SK-N-SH treated with all-trans-retinoic acid at 6 μM for 48 hours (cell line): ENCODE data around the gene F5.

Experiments used
- ATAC-seq: fragments of 200-7000 bp; cut with Tn5 transposase; 3 replicates; pipeline ENCODE4 v1.9.1; 2020; ENCODE audit warnings: mild to moderate bottlenecking, moderate library complexity
- ARNTL ChIP-seq: fragments of 450-650 bp; formaldehyde crosslinking; IDR thresholded peaks from 2 replicates; pipeline ENCODE4 v1.5.0; 2020; ENCODE audit warnings: low read depth, mild to moderate bottlenecking, moderate library complexity, borderline replicate concordance
- BACH2 ChIP-seq: fragments of 250-450 bp; sonication (Bioruptor Pico); IDR thresholded peaks from 2 replicates; pipeline ENCODE4 v1.9.0; 2021; ENCODE audit warnings: mild to moderate bottlenecking, borderline replicate concordance
- CREB5 ChIP-seq: fragments of 250-450 bp; sonication (Bioruptor Pico); IDR thresholded peaks from 2 replicates; pipeline ENCODE4 v1.5.1; 2020; ENCODE audit warnings: low read depth, mild to moderate bottlenecking, moderate library complexity
- CSRNP3 ChIP-seq: fragments of 250-450 bp; sonication (Bioruptor Pico); IDR thresholded peaks from 2 replicates; pipeline ENCODE4 v1.5.1; 2021; ENCODE audit warnings: mild to moderate bottlenecking, moderate library complexity
- ESRRG ChIP-seq: fragments of 250-450 bp; sonication (Bioruptor Pico); IDR thresholded peaks from 2 replicates; pipeline ENCODE4 v1.6.1; 2021; ENCODE audit warnings: mild to moderate bottlenecking
- GLIS3 ChIP-seq: fragments of 250-450 bp; sonication (Bioruptor Pico); IDR thresholded peaks from 2 replicates; pipeline ENCODE4 v1.5.0; 2020; ENCODE audit warnings: mild to moderate bottlenecking, moderate library complexity
- ISL1 ChIP-seq: fragments of 250-450 bp; sonication (Bioruptor Pico); IDR thresholded peaks from 2 replicates; pipeline ENCODE4 v2.1.2; 2022; ENCODE audit warnings: mild to moderate bottlenecking, moderate library complexity
- OSR1 ChIP-seq: fragments of 250-450 bp; sonication (Bioruptor Pico); IDR thresholded peaks from 2 replicates; pipeline ENCODE4 v1.8.0; 2022; ENCODE audit warnings: moderate library complexity, mild to moderate bottlenecking, inconsistent platforms
- PATZ1 ChIP-seq: fragments of 250-450 bp; sonication (Bioruptor Pico); IDR thresholded peaks from 2 replicates; pipeline ENCODE4 v1.8.0; 2020; ENCODE audit warnings: mild to moderate bottlenecking, moderate library complexity, borderline replicate concordance
- PPARA ChIP-seq: fragments of 250-450 bp; sonication (Bioruptor Pico); IDR thresholded peaks from 2 replicates; pipeline ENCODE4 v1.5.0; 2020; ENCODE audit warnings: mild to moderate bottlenecking, borderline replicate concordance
- RARB ChIP-seq: fragments of 250-450 bp; sonication (Bioruptor Pico); IDR thresholded peaks from 2 replicates; pipeline ENCODE4 v1.8.0; 2021; ENCODE audit warnings: mild to moderate bottlenecking, moderate library complexity
- SNAI2 ChIP-seq: fragments of 250-450 bp; sonication (Bioruptor Pico); IDR thresholded peaks from 2 replicates; pipeline ENCODE4 v1.5.0; 2020; ENCODE audit warnings: mild to moderate bottlenecking, moderate library complexity
- TCF4 ChIP-seq: fragments of 250-450 bp; sonication (Bioruptor Pico); IDR thresholded peaks from 2 replicates; pipeline ENCODE4 v1.8.0; 2021; ENCODE audit warnings: mild to moderate bottlenecking, moderate library complexity, borderline replicate concordance
- TOX ChIP-seq: fragments of 250-450 bp; sonication (Bioruptor Pico); IDR thresholded peaks from 2 replicates; pipeline ENCODE4 v1.8.0; 2021; ENCODE audit warnings: mild to moderate bottlenecking, moderate library complexity, borderline replicate concordance
- ZFP30 ChIP-seq: fragments of 450-650 bp; formaldehyde crosslinking; IDR thresholded peaks from 2 replicates; pipeline ENCODE4 v1.5.0; 2022; ENCODE audit warnings: mild to moderate bottlenecking, moderate library complexity
- ZNF70 ChIP-seq: fragments of 450-650 bp; formaldehyde crosslinking; IDR thresholded peaks from 2 replicates; pipeline ENCODE4 v1.5.0; 2020; ENCODE audit warnings: mild to moderate bottlenecking, moderate library complexity
- ZNF8 ChIP-seq: fragments of 450-650 bp; formaldehyde crosslinking; IDR thresholded peaks from 2 replicates; pipeline ENCODE4 v1.5.0; 2020; ENCODE audit warnings: mild to moderate bottlenecking, moderate library complexity
- TF ChIP-seq, protein P1 (sequence below): fragments of 250-450 bp; sonication (Bioruptor Pico); IDR thresholded peaks from 2 replicates; pipeline ENCODE4 v1.5.0; 2020; ENCODE audit warnings: mild to moderate bottlenecking, moderate library complexity

F5 gene

DNA sequence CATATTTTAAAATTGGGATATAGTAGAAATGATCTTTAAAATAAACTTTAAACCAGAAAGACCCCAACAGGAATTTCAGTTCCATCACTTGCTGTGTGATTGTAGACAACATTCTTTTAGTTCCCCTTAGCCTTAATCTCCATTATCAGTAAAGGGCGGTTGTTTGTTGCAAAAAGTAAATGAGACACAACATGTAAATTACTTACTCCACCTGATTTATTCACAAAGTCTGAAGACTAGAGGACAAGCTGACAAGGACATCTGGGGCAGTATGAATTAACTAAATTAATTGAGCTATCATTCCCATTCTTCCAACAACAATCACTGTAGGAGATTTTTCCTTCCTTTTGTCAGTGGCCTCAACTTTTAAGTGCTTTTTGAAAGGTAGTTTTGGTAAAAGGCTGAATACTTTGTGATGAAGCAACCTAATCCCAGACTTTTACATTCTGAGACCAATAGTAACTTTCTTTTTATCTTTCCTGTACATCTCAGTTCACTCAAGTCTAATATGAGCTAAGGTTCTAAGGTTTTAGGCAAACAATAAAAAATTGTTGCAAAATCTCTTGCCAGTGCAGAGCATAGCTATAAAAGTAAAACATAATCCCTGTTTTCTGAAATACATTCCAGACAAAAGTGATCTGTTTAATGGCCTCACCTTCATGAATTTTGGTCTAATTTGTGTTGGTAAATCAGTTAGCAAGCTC is 106.8 kb downstream of the F5 start:
- no peak for ATAC-seq
- TF ChIP-seq CSRNP3 (no peak), SNAI2 (no peak), TOX (no peak), ZFP30 (no peak), OSR1 (CRISPR knock-in tag) (no peak), ISL1 (CRISPR knock-in tag) (no peak), RARB (CRISPR knock-in tag) (no peak), ZNF70 (CRISPR knock-in tag) (no peak)
- TF ChIP-seq, protein P1, sequence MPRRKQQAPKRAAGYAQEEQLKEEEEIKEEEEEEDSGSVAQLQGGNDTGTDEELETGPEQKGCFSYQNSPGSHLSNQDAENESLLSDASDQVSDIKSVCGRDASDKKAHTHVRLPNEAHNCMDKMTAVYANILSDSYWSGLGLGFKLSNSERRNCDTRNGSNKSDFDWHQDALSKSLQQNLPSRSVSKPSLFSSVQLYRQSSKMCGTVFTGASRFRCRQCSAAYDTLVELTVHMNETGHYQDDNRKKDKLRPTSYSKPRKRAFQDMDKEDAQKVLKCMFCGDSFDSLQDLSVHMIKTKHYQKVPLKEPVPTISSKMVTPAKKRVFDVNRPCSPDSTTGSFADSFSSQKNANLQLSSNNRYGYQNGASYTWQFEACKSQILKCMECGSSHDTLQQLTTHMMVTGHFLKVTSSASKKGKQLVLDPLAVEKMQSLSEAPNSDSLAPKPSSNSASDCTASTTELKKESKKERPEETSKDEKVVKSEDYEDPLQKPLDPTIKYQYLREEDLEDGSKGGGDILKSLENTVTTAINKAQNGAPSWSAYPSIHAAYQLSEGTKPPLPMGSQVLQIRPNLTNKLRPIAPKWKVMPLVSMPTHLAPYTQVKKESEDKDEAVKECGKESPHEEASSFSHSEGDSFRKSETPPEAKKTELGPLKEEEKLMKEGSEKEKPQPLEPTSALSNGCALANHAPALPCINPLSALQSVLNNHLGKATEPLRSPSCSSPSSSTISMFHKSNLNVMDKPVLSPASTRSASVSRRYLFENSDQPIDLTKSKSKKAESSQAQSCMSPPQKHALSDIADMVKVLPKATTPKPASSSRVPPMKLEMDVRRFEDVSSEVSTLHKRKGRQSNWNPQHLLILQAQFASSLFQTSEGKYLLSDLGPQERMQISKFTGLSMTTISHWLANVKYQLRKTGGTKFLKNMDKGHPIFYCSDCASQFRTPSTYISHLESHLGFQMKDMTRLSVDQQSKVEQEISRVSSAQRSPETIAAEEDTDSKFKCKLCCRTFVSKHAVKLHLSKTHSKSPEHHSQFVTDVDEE (CRISPR knock-in tag): no peak
- TF ChIP-seq, all 23 proteins: peak for 0

DNA sequence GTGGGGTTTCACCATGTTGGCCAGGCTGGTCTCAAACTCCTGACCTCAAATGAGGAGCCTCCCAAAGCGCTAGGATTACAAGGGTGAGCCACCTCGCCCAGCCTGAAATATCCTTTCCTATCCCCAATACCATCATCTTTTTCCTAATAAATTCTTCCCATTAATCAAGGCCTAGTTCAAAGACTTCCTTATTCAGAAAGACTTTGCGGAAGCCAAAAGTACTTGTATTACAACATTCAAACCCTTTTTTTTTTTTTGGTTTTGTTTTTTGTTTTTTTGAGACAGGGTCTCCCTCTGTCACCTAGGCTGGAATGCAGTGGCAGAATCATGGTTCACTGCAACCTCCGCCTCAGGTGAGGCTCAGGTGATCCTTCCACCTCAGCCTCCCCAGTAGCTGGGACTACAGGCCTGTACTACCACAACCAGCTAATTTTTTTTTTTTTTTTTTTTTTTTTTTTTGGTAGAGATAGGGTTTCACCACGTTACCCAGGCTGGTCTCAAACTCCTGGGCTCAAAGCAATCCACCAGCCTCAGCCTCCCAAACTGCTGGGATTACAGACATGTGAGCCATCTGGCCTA is 108.1 kb downstream of the F5 start:
- TF ChIP-seq, protein P1 (CRISPR knock-in tag): no peak
- no peak for TF ChIP-seq CREB5 (CRISPR knock-in tag)
- no peak for TF ChIP-seq ARNTL (CRISPR knock-in tag)
- no peak for TF ChIP-seq CSRNP3
- no peak for TF ChIP-seq ZFP30
- no peak for ATAC-seq

- no peak for ATAC-seq
- TF ChIP-seq PATZ1 (no peak), CSRNP3 (no peak), ZNF8 (CRISPR knock-in tag) (no peak), PPARA (CRISPR knock-in tag) (no peak), TOX (no peak), ZNF70 (CRISPR knock-in tag) (no peak), BACH2 (CRISPR knock-in tag) (no peak), ISL1 (CRISPR knock-in tag) (no peak), RARB (CRISPR knock-in tag) (no peak), ESRRG (no peak), TCF4 (no peak), ZFP30 (no peak), GLIS3 (CRISPR knock-in tag) (no peak)
- TF ChIP-seq, protein P1 (CRISPR knock-in tag): no peak
Measured at GRCh38 chr1:169475806-169476387, 110.4 kb downstream of the F5 start.
